Retinal pigment epithelial cell (primary cell): Measurements from ENCODE around the gene TRAPPC6A.

Experiments used
- DNase-seq: peaks from one replicate; pipeline ENCODE4 v3.0.0-alpha.2; 2010; ENCODE audit warnings: low read depth
- H3K4me3 ChIP-seq: 2 replicates; pipeline ENCODE4 v1.5.1; 2011; ENCODE audit warnings: mild to moderate bottlenecking, low read length, control low read depth, moderate library complexity
- CTCF ChIP-seq: conservative IDR thresholded peaks from 2 replicates; pipeline ENCODE4 v1.5.1; 2011; ENCODE audit warnings: low read depth, low read length, control low read depth, inconsistent platforms

The TRAPPC6A gene

GRCh38 chr19:45146251-45146650, 31.8 kb downstream of the TRAPPC6A start:
- H3K4me3 ChIP-seq = no peak overlapping the region
- no peak for DNase-seq
- no peak for TF ChIP-seq CTCF

- H3K4me3 ChIP-seq = no peak overlapping the region
- no peak for DNase-seq
- no peak for TF ChIP-seq CTCF
These were observed 32.5 kb downstream of the TRAPPC6A start for GRCh38 chr19:45145270-45146189.

GRCh38 chr19:45144431-45145269, 33.4 kb downstream of the TRAPPC6A start:
- no peak for TF ChIP-seq CTCF
- no peak for DNase-seq
- H3K4me3 ChIP-seq = no peak overlapping the region

- TF ChIP-seq CTCF = no peak
- no peak overlapping the region for H3K4me3 ChIP-seq
- DNase-seq = no peak
These were observed 35.3 kb downstream of the TRAPPC6A start for GRCh38 chr19:45142726-45143110.

GRCh38 chr19:45142016-45142725, 35.9 kb downstream of the TRAPPC6A start:
- no peak overlapping the region for H3K4me3 ChIP-seq
- no peak for DNase-seq
- no peak for TF ChIP-seq CTCF

- no peak for TF ChIP-seq CTCF
- H3K4me3 ChIP-seq = no peak overlapping the region
- no peak for DNase-seq
These were observed 36.7 kb downstream of the TRAPPC6A start for GRCh38 chr19:45141203-45141900.
